Measurements from ENCODE around the gene PARD3B.

The PARD3B gene

GRCh38 chr2:205580212-205580987 lies 1035.1 kb downstream of the PARD3B start:
- Histone ChIP-seq H3K36me3 (no peaks in the 10 kb centered on the region), H3K27me3 (no peaks in the 10 kb centered on the region), H3K9me3 (no peaks in the 10 kb centered on the region), H3K4me1 (ENCODE audit: control insufficient read depth in 1 of 2, insufficient read depth in 1 of 2, low read depth in 1 of 2, low read length in 1 of 2) (no peaks in the 10 kb centered on the region), H3K27ac (no peak overlapping the region), H3K4me3 (ENCODE audit: low read depth in 1 of 2, low read length in 1 of 2) (no peak overlapping the region)
- TF ChIP-seq, protein P1, sequence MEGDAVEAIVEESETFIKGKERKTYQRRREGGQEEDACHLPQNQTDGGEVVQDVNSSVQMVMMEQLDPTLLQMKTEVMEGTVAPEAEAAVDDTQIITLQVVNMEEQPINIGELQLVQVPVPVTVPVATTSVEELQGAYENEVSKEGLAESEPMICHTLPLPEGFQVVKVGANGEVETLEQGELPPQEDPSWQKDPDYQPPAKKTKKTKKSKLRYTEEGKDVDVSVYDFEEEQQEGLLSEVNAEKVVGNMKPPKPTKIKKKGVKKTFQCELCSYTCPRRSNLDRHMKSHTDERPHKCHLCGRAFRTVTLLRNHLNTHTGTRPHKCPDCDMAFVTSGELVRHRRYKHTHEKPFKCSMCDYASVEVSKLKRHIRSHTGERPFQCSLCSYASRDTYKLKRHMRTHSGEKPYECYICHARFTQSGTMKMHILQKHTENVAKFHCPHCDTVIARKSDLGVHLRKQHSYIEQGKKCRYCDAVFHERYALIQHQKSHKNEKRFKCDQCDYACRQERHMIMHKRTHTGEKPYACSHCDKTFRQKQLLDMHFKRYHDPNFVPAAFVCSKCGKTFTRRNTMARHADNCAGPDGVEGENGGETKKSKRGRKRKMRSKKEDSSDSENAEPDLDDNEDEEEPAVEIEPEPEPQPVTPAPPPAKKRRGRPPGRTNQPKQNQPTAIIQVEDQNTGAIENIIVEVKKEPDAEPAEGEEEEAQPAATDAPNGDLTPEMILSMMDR (IDR thresholded peaks at IDR 0.05) = no peak

GRCh38 chr2:205582366-205582765 lies 1037.1 kb downstream of the PARD3B start:
- Histone ChIP-seq H3K27ac (no peak overlapping the region), H3K27me3 (no peaks in the 10 kb centered on the region), H3K9me3 (no peaks in the 10 kb centered on the region), H3K36me3 (no peaks in the 10 kb centered on the region), H3K4me1 (ENCODE audit: control insufficient read depth in 1 of 2, insufficient read depth in 1 of 2, low read depth in 1 of 2, low read length in 1 of 2) (no peaks in the 10 kb centered on the region), H3K4me3 (ENCODE audit: low read depth in 1 of 2, low read length in 1 of 2) (no peak overlapping the region)
- TF ChIP-seq, protein P1 (IDR thresholded peaks at IDR 0.05) = no peak

- H3K27ac ChIP-seq = no peak overlapping the region
- no peaks in the 10 kb centered on the region for H3K36me3 ChIP-seq
- H3K4me3 ChIP-seq (ENCODE audit: low read depth in 1 of 2, low read length in 1 of 2) = no peak overlapping the region
- H3K9me3 ChIP-seq = no peaks in the 10 kb centered on the region
- no peaks in the 10 kb centered on the region for H3K4me1 ChIP-seq (ENCODE audit: control insufficient read depth in 1 of 2, insufficient read depth in 1 of 2, low read depth in 1 of 2, low read length in 1 of 2)
- TF ChIP-seq, protein P1 (IDR thresholded peaks at IDR 0.05) = no peak
- no peaks in the 10 kb centered on the region for H3K27me3 ChIP-seq
Observed at GRCh38 chr2:205585449-205586383, 1040.4 kb downstream of the PARD3B start.

DNA sequence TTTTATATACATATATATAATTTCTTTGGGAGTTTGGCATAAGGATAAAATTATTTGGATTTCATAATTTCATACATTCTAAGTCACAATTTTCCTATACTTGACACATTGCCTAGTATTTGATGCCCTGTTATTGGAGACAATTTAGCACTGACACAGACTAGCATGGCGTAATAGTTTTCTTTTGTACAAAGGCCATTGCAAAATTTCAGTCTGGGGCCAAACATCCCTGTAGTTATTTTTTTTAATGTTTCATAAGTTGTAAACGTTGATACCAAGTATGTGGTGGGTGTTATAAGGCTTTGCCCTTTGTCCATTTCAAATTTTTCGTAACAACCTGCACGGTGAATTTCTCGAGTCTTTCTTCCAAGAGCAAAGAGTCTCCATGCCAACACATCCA lies 1041.4 kb downstream of the PARD3B start:
- no peak overlapping the region for H3K4me3 ChIP-seq (ENCODE audit: low read depth in 1 of 2, low read length in 1 of 2)
- TF ChIP-seq, protein P1 (IDR thresholded peaks at IDR 0.05) = no peak
- no peaks in the 10 kb centered on the region for H3K4me1 ChIP-seq (ENCODE audit: control insufficient read depth in 1 of 2, insufficient read depth in 1 of 2, low read depth in 1 of 2, low read length in 1 of 2)
- H3K27ac ChIP-seq = no peak overlapping the region
- H3K36me3 ChIP-seq = no peaks in the 10 kb centered on the region
- H3K27me3 ChIP-seq = no peaks in the 10 kb centered on the region
- no peaks in the 10 kb centered on the region for H3K9me3 ChIP-seq

- Histone ChIP-seq H3K9me3 (no peaks in the 10 kb centered on the region), H3K4me1 (ENCODE audit: control insufficient read depth in 1 of 2, insufficient read depth in 1 of 2, low read depth in 1 of 2, low read length in 1 of 2) (no peaks in the 10 kb centered on the region), H3K27me3 (no peaks in the 10 kb centered on the region), H3K36me3 (no peaks in the 10 kb centered on the region), H3K4me3 (ENCODE audit: low read depth in 1 of 2, low read length in 1 of 2) (no peak overlapping the region), H3K27ac (no peak overlapping the region)
- TF ChIP-seq, protein P1 (IDR thresholded peaks at IDR 0.05) = no peak
Observed at GRCh38 chr2:205589479-205589878, 1044.2 kb downstream of the PARD3B start.
